ENCODE data around the gene GPR3.
A peak's percentile ranks its signal among the peaks of the same experiment; 100 is the strongest.
"Not testable (repeated sequence)": the region's sequence is repeated elsewhere in the genome, so short reads cannot be mapped to it uniquely, and the experiment has no call there.

The GPR3 gene

GRCh38 chr1:27428316-27429028, 36.0 kb downstream of the GPR3 start:
- DNase-seq (ENCODE audit: low read depth), result no peak

GRCh38 chr1:27429029-27429425, 36.6 kb downstream of the GPR3 start:
- DNase-seq (ENCODE audit: low read depth), result no peak

DNA sequence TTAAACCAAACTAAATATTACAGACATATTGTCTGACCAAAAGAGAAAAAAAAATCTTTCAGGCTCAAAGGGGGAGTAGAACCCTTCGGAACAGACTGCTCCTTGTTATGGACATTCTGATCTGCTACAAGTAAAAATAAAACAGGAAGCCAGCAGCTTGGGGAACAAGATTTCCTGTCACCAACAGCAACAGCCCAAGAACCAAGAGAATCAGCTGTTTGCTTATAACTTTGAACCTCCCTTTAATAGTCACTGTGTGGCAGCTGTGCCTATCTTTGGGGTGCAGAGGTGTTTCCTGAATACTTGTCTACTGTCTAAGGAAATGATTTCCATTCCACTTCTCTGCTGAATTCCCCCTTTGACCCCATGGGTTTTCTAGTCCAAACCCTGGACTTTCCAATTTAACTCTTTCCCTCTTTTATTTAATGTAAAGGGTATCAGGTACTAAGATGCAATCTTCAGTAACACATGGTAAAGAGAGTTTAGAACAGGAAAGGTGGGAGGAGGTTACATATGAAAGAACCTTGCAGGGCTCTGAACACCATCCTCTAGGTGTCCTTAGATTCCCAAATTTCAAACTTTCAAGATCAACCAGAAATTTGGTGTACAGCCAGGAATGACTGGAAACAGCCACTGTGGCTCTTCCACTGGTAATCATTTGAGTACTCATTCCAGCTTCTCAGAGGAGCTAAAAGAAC, 38.6 kb downstream of the GPR3 start:
- DNase-seq (ENCODE audit: low read depth), result no peak

DNA sequence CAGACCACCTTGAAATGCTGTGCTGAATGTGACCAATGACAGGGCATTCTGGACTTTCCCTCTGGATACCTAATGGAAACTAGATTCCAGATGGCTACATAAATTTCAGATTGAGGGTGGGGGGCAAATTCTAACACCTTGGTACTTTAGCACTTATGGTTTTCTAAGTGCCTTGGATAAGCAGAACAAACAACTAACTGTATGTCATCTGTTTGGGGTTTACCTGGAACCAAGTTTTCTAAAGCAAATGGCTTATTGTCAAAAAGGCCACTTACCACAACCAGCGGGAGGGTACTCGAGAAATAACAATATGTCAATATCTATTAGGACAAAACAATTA, 39.1 kb downstream of the GPR3 start:
- no peak for DNase-seq (ENCODE audit: low read depth)

- not testable (repeated sequence) for DNase-seq (ENCODE audit: low read depth)
Observed at GRCh38 chr1:27432725-27433124, 40.3 kb downstream of the GPR3 start.

DNA sequence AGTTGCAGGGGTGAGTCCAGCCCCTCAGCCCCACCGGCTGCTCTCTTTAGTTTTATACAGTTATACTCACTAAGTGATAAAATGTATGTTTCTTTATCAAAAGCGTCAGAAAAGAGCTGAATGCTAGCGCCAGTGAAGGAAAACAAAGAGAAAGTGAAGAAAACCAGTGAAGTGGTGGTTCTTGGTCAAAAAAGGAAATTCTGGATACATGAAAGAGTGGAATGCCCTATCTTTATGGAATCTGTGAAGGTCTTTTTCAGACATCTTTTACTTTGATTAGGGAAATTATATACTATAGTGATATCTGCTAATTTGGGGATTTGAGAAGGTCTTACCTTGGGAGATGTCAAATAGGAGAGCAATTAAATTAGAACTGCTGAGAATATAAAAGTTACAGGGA, 41.3 kb downstream of the GPR3 start:
- DNase-seq (ENCODE audit: low read depth), result no peak

- DNase-seq (ENCODE audit: low read depth), result no peak
Observed at GRCh38 chr1:27435566-27436203, 43.3 kb downstream of the GPR3 start.

GRCh38 chr1:27436204-27437159, 44.1 kb downstream of the GPR3 start:
- peak; percentile 23 for DNase-seq (ENCODE audit: low read depth)

DNA sequence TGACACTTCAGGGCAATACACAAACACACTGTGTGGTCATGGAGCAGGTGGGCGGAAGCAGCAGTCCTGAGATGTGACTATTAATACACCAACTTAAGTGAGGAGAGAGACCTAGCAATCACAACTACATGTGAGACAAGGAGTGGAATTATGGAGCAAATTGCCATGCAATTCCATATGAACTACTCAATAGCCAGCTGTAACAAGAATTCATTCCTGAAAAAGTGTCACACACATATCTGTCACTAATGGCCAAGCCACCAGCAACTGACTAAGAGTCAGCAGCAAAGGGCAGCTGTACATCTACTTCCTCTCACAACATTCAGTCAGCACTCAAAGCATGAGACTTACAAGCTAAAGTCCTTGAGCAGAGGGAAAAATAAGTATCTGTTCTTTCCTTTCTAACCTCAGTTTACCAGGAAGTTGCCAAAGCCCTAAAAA, 46.2 kb downstream of the GPR3 start:
- DNase-seq (ENCODE audit: low read depth), result no peak

GRCh38 chr1:27439150-27439549, 46.7 kb downstream of the GPR3 start:
- DNase-seq (ENCODE audit: low read depth), result no peak

DNA sequence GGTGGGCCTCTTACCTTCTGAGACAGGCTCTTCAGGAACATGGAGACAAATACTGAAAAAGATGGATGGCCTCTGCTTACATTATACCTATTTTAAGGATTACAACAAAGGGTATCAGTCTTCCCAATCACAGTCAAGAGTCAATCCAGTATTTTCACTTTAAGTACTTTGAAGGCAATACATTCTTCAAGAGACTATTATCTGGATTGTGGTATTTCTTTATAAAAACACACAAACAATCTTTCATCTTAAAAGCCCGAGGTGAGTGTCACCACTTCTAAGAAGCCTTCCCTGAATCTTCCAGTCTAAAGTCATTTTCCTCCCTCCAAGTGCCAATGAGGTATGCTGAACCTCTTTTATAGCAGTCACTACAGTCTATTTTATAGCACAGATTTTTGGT, 52.2 kb downstream of the GPR3 start:
- no peak for DNase-seq (ENCODE audit: low read depth)

Measured in non-pigmented ciliary epithelial cell (primary cell).